HEK293T (cell line): Measurements from ENCODE around the gene DOCK2.

Experiments used
- BHLHE40 ChIP-seq: fragments of 450-650 bp; IDR thresholded peaks from 2 replicates; pipeline ENCODE4 v1.6.1; 2016; ENCODE audit warnings: mild to moderate bottlenecking, moderate library complexity, borderline replicate concordance
- FOXA1 ChIP-seq: fragments of 450-650 bp; IDR thresholded peaks from 2 replicates; pipeline ENCODE4 v1.6.1; 2016; ENCODE audit warnings: mild to moderate bottlenecking
- FOXK2 ChIP-seq: fragments of 450-650 bp; IDR thresholded peaks from 2 replicates; pipeline ENCODE4 v1.6.1; 2016; ENCODE audit warnings: mild to moderate bottlenecking
- HDGF ChIP-seq: fragments of 450-650 bp; IDR thresholded peaks from 2 replicates; pipeline ENCODE4 v1.6.1; 2017; ENCODE audit warnings: antibody characterized with exemption, borderline replicate concordance
- NFRKB ChIP-seq: fragments of 450-650 bp; IDR thresholded peaks from 2 replicates; pipeline ENCODE4 v1.6.1; 2016; ENCODE audit warnings: mild to moderate bottlenecking, moderate library complexity
- SP1 ChIP-seq: fragments of 450-650 bp; IDR thresholded peaks from 2 replicates; pipeline ENCODE4 v1.6.1; 2017

DNA sequence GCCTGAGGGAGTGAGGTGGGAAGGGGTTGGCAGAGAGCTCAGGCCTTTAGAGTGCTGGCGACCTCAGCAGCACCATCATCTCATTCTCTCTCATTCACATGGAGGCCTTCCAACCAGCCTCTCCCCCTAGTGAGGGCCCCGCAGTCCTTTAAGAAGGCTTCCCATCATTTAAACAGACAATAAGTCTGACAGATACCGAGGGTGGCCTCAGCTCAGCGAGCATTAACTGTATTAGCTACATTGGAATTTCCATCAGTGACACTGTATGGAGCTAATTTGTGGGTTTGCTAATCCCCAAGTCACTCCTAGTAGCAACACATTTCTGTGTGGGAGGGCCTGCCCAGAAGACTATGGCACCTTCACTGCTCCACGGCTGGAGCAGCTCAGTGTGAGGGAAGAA lies 267.4 kb downstream of the DOCK2 start:
- TF ChIP-seq FOXK2 (no peak), SP1 (no peak), BHLHE40 (no peak), HDGF (no peak), NFRKB (no peak), FOXA1 (no peak)
